Trophoblast cell (in vitro differentiated cells and primary cell): ENCODE results near the gene GSC2.

ENCODE experiments used
- DNase-seq, 2 donors: peaks; one replicate each; pipeline ENCODE4 v3.0.0-alpha.2; 2016
- H2AFZ ChIP-seq: 2 replicates; pipeline ENCODE4 v1.6.1; 2013; ENCODE audit warnings: low read length, moderate library complexity, mild to moderate bottlenecking; ENCODE audit not compliant: insufficient read depth, poor library complexity
- H2AK5ac ChIP-seq: 2 replicates; pipeline ENCODE4 v1.6.1; 2013; ENCODE audit warnings: mild to moderate bottlenecking, low read length
- H2BK120ac ChIP-seq: 2 replicates; pipeline ENCODE4 v1.6.1; 2013; ENCODE audit warnings: low read length, mild to moderate bottlenecking, moderate library complexity; ENCODE audit not compliant: insufficient read depth, poor library complexity
- H2BK12ac ChIP-seq: 2 replicates; pipeline ENCODE4 v1.6.1; 2013; ENCODE audit warnings: mild to moderate bottlenecking, low read length, moderate library complexity
- H2BK5ac ChIP-seq: 2 replicates; pipeline ENCODE4 v1.6.1; 2013; ENCODE audit warnings: low read length, low read depth, moderate library complexity, mild to moderate bottlenecking; ENCODE audit not compliant: poor library complexity
- H3K14ac ChIP-seq: 2 replicates; pipeline ENCODE4 v1.6.1; 2013; ENCODE audit warnings: mild to moderate bottlenecking, low read length
- H3K18ac ChIP-seq: 2 replicates; pipeline ENCODE4 v1.6.1; 2013; ENCODE audit warnings: mild to moderate bottlenecking, low read length
- H3K23ac ChIP-seq: 2 replicates; pipeline ENCODE4 v1.6.1; 2013; ENCODE audit warnings: low read length
- H3K27ac ChIP-seq: 2 replicates; pipeline ENCODE4 v1.5.1; 2013; ENCODE audit warnings: low read depth, mild to moderate bottlenecking, inconsistent platforms, low read length, moderate library complexity
- H3K27me3 ChIP-seq: 2 replicates; pipeline ENCODE4 v1.6.1; 2013; ENCODE audit warnings: inconsistent platforms, mild to moderate bottlenecking, low read length, moderate library complexity; ENCODE audit not compliant: insufficient read depth
- H3K36me3 ChIP-seq, 2 experiments: 1 replicate in 1 of 2; 2 replicates in 1 of 2; pipeline ENCODE4 v1.6.1; 2013; ENCODE audit warnings: low read length in 2 of 2, mild to moderate bottlenecking in 2 of 2, moderate library complexity in 1 of 2; ENCODE audit not compliant: insufficient read depth in 2 of 2, control insufficient read depth in 1 of 2
- H3K4ac ChIP-seq: 2 replicates; pipeline ENCODE4 v1.6.1; 2013; ENCODE audit warnings: low read depth, mild to moderate bottlenecking, low read length, moderate library complexity
- H3K4me1 ChIP-seq, 2 experiments: 1 replicate in 1 of 2; 2 replicates in 1 of 2; pipeline ENCODE4 v1.6.1; 2013; ENCODE audit warnings: low read length in 2 of 2, mild to moderate bottlenecking in 2 of 2, moderate library complexity in 1 of 2; ENCODE audit not compliant: insufficient read depth in 2 of 2, control insufficient read depth in 1 of 2
- H3K4me2 ChIP-seq: 2 replicates; pipeline ENCODE4 v1.6.1; 2013; ENCODE audit warnings: inconsistent platforms, mild to moderate bottlenecking, low read length, moderate library complexity
- H3K4me3 ChIP-seq: 2 replicates; pipeline ENCODE4 v1.5.1; 2013; ENCODE audit warnings: mild to moderate bottlenecking, low read depth, low read length, inconsistent platforms
- H3K79me1 ChIP-seq: one replicate; pipeline ENCODE4 v1.6.1; 2013; ENCODE audit warnings: low read length
- H3K79me2 ChIP-seq: 2 replicates; pipeline ENCODE4 v1.6.1; 2013; ENCODE audit warnings: low read length, mild to moderate bottlenecking; ENCODE audit not compliant: control insufficient read depth, insufficient read depth, poor library complexity
- H3K9ac ChIP-seq: 2 replicates; pipeline ENCODE4 v1.6.1; 2013; ENCODE audit warnings: mild to moderate bottlenecking, low read length
- H3K9me3 ChIP-seq: 2 replicates; pipeline ENCODE4 v1.6.1; 2013; ENCODE audit warnings: low read depth, mild to moderate bottlenecking, control low read depth, inconsistent platforms, low read length; ENCODE audit not compliant: insufficient read depth
- H4K12ac ChIP-seq: 2 replicates; pipeline ENCODE4 v1.6.1; 2013; ENCODE audit warnings: low read depth, mild to moderate bottlenecking, low read length, moderate library complexity
- H4K8ac ChIP-seq: 2 replicates; pipeline ENCODE4 v1.6.1; 2013; ENCODE audit warnings: low read depth, mild to moderate bottlenecking, low read length, moderate library complexity
- H4K91ac ChIP-seq: one replicate; pipeline ENCODE4 v1.6.1; 2013; ENCODE audit warnings: low read depth, mild to moderate bottlenecking, low read length, moderate library complexity
- WGBS: extraction: QIAGEN DNeasy Blood & Tissue Kit; methylation state at CpG from one replicate; pipeline ENCODE4 v1.1.7; 2013; ENCODE audit warnings: missing lambda C conversion rate; ENCODE audit not compliant: insufficient read length, insufficient coverage; ENCODE audit errors: extremely low coverage; 5-methylcytosine and 5-hydroxymethylcytosine counted together

The GSC2 gene

GRCh38 chr22:19114984-19115552 lies 35.0 kb downstream of the GSC2 start:
- Histone ChIP-seq H3K4ac (peak overlapping the region; percentile 88), H3K4me1 (peaks cover under 1 to 2% of the 10 kb centered on the region in 2 experiments), H4K12ac (no peak overlapping the region), H3K9me3 (peaks cover 3% of the 10 kb centered on the region), H3K27ac (no peak overlapping the region), H3K23ac (no peak overlapping the region), H3K79me2 (peaks cover 23% of the 10 kb centered on the region), H2BK12ac (no peak overlapping the region), H3K4me3 (no peak overlapping the region), H3K27me3 (no peaks in the 10 kb centered on the region), H2AFZ (no peak overlapping the region), H3K9ac (no peak overlapping the region), H3K36me3 (peaks cover 5 to 22% of the 10 kb centered on the region in 2 experiments), H4K91ac (no peak overlapping the region), H3K18ac (no peak overlapping the region), H4K8ac (no peak overlapping the region), H3K4me2 (no peak overlapping the region), H3K14ac (no peak overlapping the region), H2BK5ac (no peak overlapping the region), H3K79me1 (no peaks in the 10 kb centered on the region), H2AK5ac (no peak overlapping the region), H2BK120ac (no peak overlapping the region)
- DNase-seq, result no peak
- WGBS, result no CpG with 5 or more reads among the region's 4 CpGs

DNA sequence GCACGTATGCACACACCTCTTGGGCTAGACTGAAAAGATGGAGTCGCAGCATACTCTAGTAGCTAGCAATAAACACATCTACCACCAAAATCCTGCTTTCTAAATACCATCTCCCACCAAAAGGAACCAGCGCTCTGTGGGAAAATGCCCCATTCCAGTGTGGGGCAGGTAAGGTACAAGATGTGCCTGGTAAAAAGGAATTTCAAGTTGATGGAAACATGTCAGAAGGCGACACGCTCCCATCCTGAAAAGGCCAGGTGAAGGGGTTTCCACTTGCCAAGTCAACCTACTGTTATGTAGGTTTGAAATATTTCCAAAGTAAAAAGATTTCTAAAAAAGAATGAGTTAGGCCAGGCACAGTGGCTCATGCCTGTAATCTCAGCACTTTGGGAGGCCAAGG lies 36.7 kb downstream of the GSC2 start:
- no peak for DNase-seq
- no peak overlapping the region for H3K27ac ChIP-seq
- H2BK120ac ChIP-seq, result no peak overlapping the region
- H4K12ac ChIP-seq, result no peak overlapping the region
- no peaks in the 10 kb centered on the region for H3K4me1 ChIP-seq
- no peak overlapping the region for H4K91ac ChIP-seq
- no peak overlapping the region for H3K4me3 ChIP-seq
- H2BK12ac ChIP-seq, result no peak overlapping the region
- H3K79me1 ChIP-seq, result no peaks in the 10 kb centered on the region
- no peak overlapping the region for H3K23ac ChIP-seq
- no CpG with 5 or more reads among the region's 5 CpGs for WGBS
- H3K79me2 ChIP-seq, result peaks cover 12% of the 10 kb centered on the region
- H2AFZ ChIP-seq, result no peak overlapping the region
- H3K4ac ChIP-seq, result peak overlapping the region; percentile 29
- H3K9me3 ChIP-seq, result peaks cover 1% of the 10 kb centered on the region
- H3K14ac ChIP-seq, result no peak overlapping the region
- H3K4me2 ChIP-seq, result no peak overlapping the region
- H4K8ac ChIP-seq, result no peak overlapping the region
- H3K27me3 ChIP-seq, result no peaks in the 10 kb centered on the region
- no peak overlapping the region for H2AK5ac ChIP-seq
- no peak overlapping the region for H3K9ac ChIP-seq
- H2BK5ac ChIP-seq, result no peak overlapping the region
- no peak overlapping the region for H3K18ac ChIP-seq
- peaks cover 0 to 14% of the 10 kb centered on the region in 2 experiments for H3K36me3 ChIP-seq

- Histone ChIP-seq H4K8ac (no peak overlapping the region), H2BK5ac (no peak overlapping the region), H3K9me3 (peaks cover under 1% of the 10 kb centered on the region), H2BK120ac (no peak overlapping the region), H3K79me1 (no peaks in the 10 kb centered on the region), H4K91ac (no peak overlapping the region), H3K9ac (peak overlapping the region; percentile 54), H2AFZ (no peak overlapping the region), H3K79me2 (peaks cover 15% of the 10 kb centered on the region), H2AK5ac (no peak overlapping the region), H2BK12ac (no peak overlapping the region), H3K27me3 (no peaks in the 10 kb centered on the region), H3K4ac (peak overlapping the region; percentile 26), H3K27ac (no peak overlapping the region), H3K23ac (no peak overlapping the region), H3K18ac (no peak overlapping the region), H3K4me2 (no peak overlapping the region), H3K14ac (no peak overlapping the region), H3K4me1 (no peaks in the 10 kb centered on the region), H4K12ac (no peak overlapping the region), H3K36me3 (peaks cover 0 to 10% of the 10 kb centered on the region in 2 experiments), H3K4me3 (no peak overlapping the region)
- DNase-seq, result no peak
- WGBS, result no CpG with 5 or more reads among the region's 3 CpGs
Observed at GRCh38 chr22:19111584-19111983, 38.5 kb downstream of the GSC2 start.

GRCh38 chr22:19111140-19111539 lies 39.0 kb downstream of the GSC2 start:
- Histone ChIP-seq H3K27me3 (no peaks in the 10 kb centered on the region), H3K4ac (no peak overlapping the region), H3K79me2 (peaks cover 15% of the 10 kb centered on the region), H2AK5ac (no peak overlapping the region), H3K79me1 (no peaks in the 10 kb centered on the region), H2BK12ac (no peak overlapping the region), H2BK5ac (no peak overlapping the region), H2AFZ (no peak overlapping the region), H3K9me3 (no peaks in the 10 kb centered on the region), H2BK120ac (no peak overlapping the region), H3K9ac (no peak overlapping the region), H4K12ac (no peak overlapping the region), H4K8ac (no peak overlapping the region), H3K27ac (no peak overlapping the region), H3K23ac (peak overlapping the region; percentile 14), H3K36me3 (peaks cover 0 to 8% of the 10 kb centered on the region in 2 experiments), H3K18ac (no peak overlapping the region), H3K4me1 (no peaks in the 10 kb centered on the region), H3K14ac (no peak overlapping the region), H3K4me2 (no peak overlapping the region), H4K91ac (no peak overlapping the region), H3K4me3 (no peak overlapping the region)
- DNase-seq, result no peak
- no CpG with 5 or more reads among the region's 3 CpGs for WGBS
